ENCODE data around the gene PHYHD1. TPM values are rescaled to one million over a fixed set of nuclear protein-coding genes. Genes with fewer than 3 reads are reported as not detected.

The PHYHD1 gene
- total and polyA plus RNA-seq, 8 donors, result 20.7 to 71.3 (median 45.9) TPM

- peaks cover 0 to 20% (median 7%) of the 10 kb centered on the region in 3 donors for H3K4me1 ChIP-seq
- H3K27ac ChIP-seq, result peak overlapping the region in 2 of 4 donors; percentile 22 to 44
- no peak for ATAC-seq
Observed at GRCh38 chr9:128887914-128888350, 32.9 kb upstream of the PHYHD1 start.

DNA sequence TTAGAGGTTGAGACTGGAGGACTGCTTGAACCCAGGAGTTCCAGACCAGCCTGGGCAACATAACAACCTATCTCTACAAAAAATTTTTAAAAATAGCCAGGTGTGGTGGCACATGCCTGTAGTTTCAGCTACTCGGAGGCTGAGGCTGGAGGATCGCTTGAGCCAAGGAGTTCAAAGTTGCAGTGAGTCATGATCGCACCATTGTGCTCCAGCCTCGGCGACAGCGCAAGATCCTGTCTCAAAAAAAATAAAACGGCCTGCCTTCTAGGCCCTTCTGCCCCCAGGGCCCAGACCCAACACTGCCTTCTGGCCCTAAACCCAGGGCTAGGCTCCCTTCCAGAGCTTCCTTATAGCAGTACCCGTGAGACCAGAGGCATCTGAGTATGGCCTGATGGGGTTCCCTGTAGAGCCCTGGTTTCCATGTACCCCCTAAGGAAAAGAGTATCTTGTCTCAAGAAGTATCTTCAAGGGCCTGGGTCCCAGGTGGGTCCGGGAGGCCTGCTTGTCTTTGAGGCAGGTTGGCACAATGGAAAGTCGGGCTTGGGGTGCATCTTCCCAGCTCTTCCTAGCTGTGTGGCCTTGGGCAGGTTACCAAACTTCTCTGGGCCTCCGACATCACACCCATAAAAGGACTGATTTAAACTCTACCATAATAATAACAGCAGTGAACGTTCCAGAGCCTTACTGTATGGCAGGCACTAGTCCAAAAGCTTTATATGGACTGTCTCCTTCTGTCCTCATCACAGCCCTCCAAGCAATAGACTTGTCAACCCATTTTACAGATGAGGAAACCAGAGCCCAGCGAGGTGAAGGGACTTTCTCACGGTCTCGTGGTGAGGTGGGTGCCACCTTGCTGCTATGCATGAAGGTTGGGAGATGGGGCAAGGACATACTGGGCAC, 29.2 kb upstream of the PHYHD1 start:
- WGBS, 2 donors, result 77 to 79% methylated on average over 15 of the region's 15 CpGs
- Histone ChIP-seq H3K27me3 (no peaks in the 10 kb centered on the region), H3K36me3 (peaks cover 0 to 3% (median 0%) of the 10 kb centered on the region in 3 donors), H3K27ac (peak overlapping the region; percentile 54 to 85 (median 80)), H3K9me3 (no peaks in the 10 kb centered on the region), H3K4me1 (peaks cover 0 to 9% (median 5%) of the 10 kb centered on the region in 3 donors), H3K4me3 (no peak overlapping the region)
- DNase-seq, result no peak
- no peak for TF ChIP-seq CTCF (IDR thresholded peaks at IDR 0.05)
- FAIRE-seq, result no peak
- ATAC-seq, result no peak
- intact Hi-C loops (cut with DNase I), result no loop called here

More at GRCh38 chr9:128887914-128888350, 32.9 kb upstream of the PHYHD1 start:
- no peak for TF ChIP-seq CTCF (IDR thresholded peaks at IDR 0.05)
- Histone ChIP-seq H3K27me3 (no peaks in the 10 kb centered on the region), H3K4me3 (no peak overlapping the region), H3K36me3 (peaks cover 0 to 10% (median 0%) of the 10 kb centered on the region in 3 donors), H3K9me3 (no peaks in the 10 kb centered on the region)
- intact Hi-C loops (cut with DNase I), result no loop called here
- FAIRE-seq (no peak), DNase-seq (no peak)
- WGBS, 2 donors, result 62 to 68% methylated on average over 9 of the region's 9 CpGs

DNA sequence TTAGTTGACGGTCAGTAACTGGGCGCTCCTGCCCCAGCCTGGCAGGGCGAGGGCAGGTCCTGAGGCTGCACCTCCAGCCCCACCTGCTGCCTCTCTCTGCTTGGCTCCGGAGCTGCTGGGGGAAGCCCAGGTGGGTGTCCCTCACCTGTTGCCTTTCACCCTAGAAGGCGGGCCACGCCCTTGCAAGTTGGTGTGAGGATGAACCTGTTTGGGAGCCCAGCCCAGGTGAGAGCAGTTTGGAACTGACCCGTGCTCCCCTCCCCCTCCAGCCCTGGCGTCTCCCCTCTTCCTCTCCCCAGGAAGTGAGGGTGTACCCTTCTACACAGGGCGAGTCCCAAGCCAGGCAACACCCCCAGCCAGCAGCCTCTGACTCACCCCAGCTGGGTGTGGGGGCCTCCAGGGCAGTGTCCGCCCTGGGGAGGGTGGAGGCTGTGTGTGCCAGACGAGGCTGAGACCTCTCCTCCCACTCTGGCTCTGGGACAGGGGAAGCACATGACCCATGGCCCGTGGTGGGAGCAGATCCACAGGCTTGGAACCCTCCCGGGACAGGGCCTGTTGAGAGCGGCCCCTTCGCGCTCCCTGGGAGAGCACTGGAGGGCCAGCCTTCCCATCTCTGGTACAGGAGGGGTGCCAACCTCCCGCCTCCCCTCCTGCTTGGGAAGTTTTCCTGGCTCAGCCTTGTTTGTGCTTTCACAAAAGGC, 28.4 kb upstream of the PHYHD1 start:
- WGBS, 2 donors, result 48 to 53% methylated on average over 17 of the region's 17 CpGs
- ATAC-seq (peak; percentile 79 to 93 (median 88)), DNase-seq (peak; percentile 69 to 90 (median 76)), FAIRE-seq (no peak)
- no peaks in the 10 kb centered on the region for H3K36me3 ChIP-seq
- H3K4me1 ChIP-seq, result peaks cover 0 to 9% (median 5%) of the 10 kb centered on the region in 3 donors
- intact Hi-C loops (cut with DNase I), result no loop called here
- H3K27me3 ChIP-seq, result no peaks in the 10 kb centered on the region
- H3K27ac ChIP-seq, result peak overlapping the region; percentile 54 to 85 (median 80)
- no peak for TF ChIP-seq CTCF (IDR thresholded peaks at IDR 0.05)
- H3K4me3 ChIP-seq, result no peak overlapping the region
- no peaks in the 10 kb centered on the region for H3K9me3 ChIP-seq

DNA sequence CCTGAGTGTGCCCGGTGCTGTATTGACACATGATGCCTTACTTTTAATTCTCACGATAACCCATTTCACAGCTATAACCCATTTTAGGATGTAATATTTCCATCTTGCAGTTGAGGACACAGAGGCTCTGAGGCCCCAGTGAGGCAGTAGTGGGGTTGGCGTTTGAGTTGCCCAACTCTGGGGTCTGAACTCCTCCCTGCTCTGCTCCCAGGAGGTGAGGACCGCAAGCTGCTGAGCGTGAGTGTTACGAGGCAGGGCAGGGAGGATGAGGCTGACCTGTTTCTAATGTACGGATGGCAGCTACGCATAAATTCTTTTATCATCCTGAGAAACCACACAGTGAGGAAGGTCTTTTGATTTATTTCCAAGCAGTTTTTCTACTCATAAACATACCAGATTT, 27.4 kb upstream of the PHYHD1 start:
- no peak overlapping the region for H3K4me3 ChIP-seq
- DNase-seq (no peak), FAIRE-seq (no peak), ATAC-seq (no peak)
- no peaks in the 10 kb centered on the region for H3K27me3 ChIP-seq
- peaks cover 0 to 12% (median 5%) of the 10 kb centered on the region in 3 donors for H3K4me1 ChIP-seq
- intact Hi-C loops (cut with DNase I), result no loop called here
- TF ChIP-seq CTCF (IDR thresholded peaks at IDR 0.05), result no peak
- no peaks in the 10 kb centered on the region for H3K9me3 ChIP-seq
- H3K27ac ChIP-seq, result peak overlapping the region; percentile 54 to 85 (median 80)
- H3K36me3 ChIP-seq, result no peaks in the 10 kb centered on the region
- WGBS, 2 donors, result 79 to 82% methylated on average over 8 of the region's 8 CpGs
